ENCODE results near the gene SUV39H1. TPM values are rescaled to one million over a fixed set of nuclear protein-coding genes. Genes with fewer than 3 reads are reported as not detected.

Gene SUV39H1
- total and polyA plus RNA-seq, 2 of the 8 experiments (the other 6 are each of a cell fraction or from before 2014, with no cell fraction given), result 14.8 to 27.8 TPM

DNA sequence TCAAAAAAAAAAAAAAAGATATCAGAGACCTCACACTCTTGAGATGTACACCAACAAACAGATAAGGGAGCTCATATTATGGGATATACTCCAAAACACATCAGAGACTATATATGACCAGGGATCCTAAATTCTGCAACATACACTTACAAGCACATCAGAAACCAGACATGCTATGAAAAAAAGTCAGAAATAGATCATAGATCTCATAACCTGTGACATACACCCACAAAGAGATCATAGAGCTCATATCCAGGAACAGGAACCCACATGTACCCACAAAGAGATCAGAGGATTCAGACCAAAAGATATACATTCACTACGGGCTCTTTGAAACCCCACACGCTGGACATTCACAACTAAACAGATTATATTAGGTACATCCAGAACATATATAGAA is 30.1 kb downstream of the SUV39H1 start (continued):
- TF ChIP-seq SRF (IDR thresholded peaks at IDR 0.05; ENCODE audit: low read depth, low read length), result no peak
- TF ChIP-seq HDAC6 (IDR thresholded peaks at IDR 0.05; ENCODE audit: low read depth, low read length), result no peak
- no peak for TF ChIP-seq RAD21 (IDR thresholded peaks at IDR 0.05 in 1 of 2, conservative IDR thresholded peaks at IDR 0.05 in 1 of 2; ENCODE audit: low read depth in 2 of 2, low read length in 2 of 2)
- no peak for TF ChIP-seq JUN (IDR thresholded peaks at IDR 0.05; ENCODE audit: low read depth, low read length)
